Measurements from ENCODE around the gene SMIM31. TPM values are rescaled to one million over a fixed set of nuclear protein-coding genes. Genes with fewer than 3 reads are reported as not detected.

Gene SMIM31
- total RNA-seq, 1 experiment from 2014 or later, result 1.9 TPM

- Mint-ChIP-seq H3K27ac (ENCODE audit: unreplicated experiment) (no peak overlapping the region), H3K9me3 (ENCODE audit: low read depth, unreplicated experiment) (no peaks in the 10 kb centered on the region), H3K4me3 (ENCODE audit: low read depth, unreplicated experiment) (no peak overlapping the region), H3K27me3 (ENCODE audit: unreplicated experiment) (no peaks in the 10 kb centered on the region), H3K36me3 (ENCODE audit: insufficient read depth, unreplicated experiment) (no peaks in the 10 kb centered on the region), H3K4me1 (ENCODE audit: low read depth, unreplicated experiment) (no peaks in the 10 kb centered on the region)
- intact Hi-C loops (cut with micrococcal nuclease; ENCODE audit: unreplicated experiment), result no loop called here
- TF ChIP-seq CTCF (IDR thresholded peaks at IDR 0.05; ENCODE audit: unreplicated experiment), result no peak
- DNase-seq, result no peak
- BruUV-seq (replicated peaks), result no TSS peak
- CTCF ChIA-PET, result no interaction called here
Observed at GRCh38 chr4:164725066-164725465, 28.9 kb upstream of the SMIM31 start.

GRCh38 chr4:164730705-164731393 lies 23.1 kb upstream of the SMIM31 start:
- H3K9me3 Mint-ChIP-seq (ENCODE audit: low read depth, unreplicated experiment), result no peaks in the 10 kb centered on the region
- H3K27me3 Mint-ChIP-seq (ENCODE audit: unreplicated experiment), result no peaks in the 10 kb centered on the region
- H3K27ac Mint-ChIP-seq (ENCODE audit: unreplicated experiment), result no peak overlapping the region
- TF ChIP-seq CTCF (IDR thresholded peaks at IDR 0.05; ENCODE audit: unreplicated experiment), result no peak
- no peak overlapping the region for H3K4me3 Mint-ChIP-seq (ENCODE audit: low read depth, unreplicated experiment)
- CTCF ChIA-PET, result no interaction called here
- intact Hi-C loops (cut with micrococcal nuclease; ENCODE audit: unreplicated experiment), result loop anchor here (5.0 kb wide), 3 partner anchors 719 to 1174 kb away; no protein-coding TSS in a partner anchor
- H3K36me3 Mint-ChIP-seq (ENCODE audit: insufficient read depth, unreplicated experiment), result no peaks in the 10 kb centered on the region
- no TSS peak for BruUV-seq (replicated peaks)
- H3K4me1 Mint-ChIP-seq (ENCODE audit: low read depth, unreplicated experiment), result no peaks in the 10 kb centered on the region
- DNase-seq, result no peak

- H3K27ac Mint-ChIP-seq (ENCODE audit: unreplicated experiment), result no peak overlapping the region
- H3K36me3 Mint-ChIP-seq (ENCODE audit: insufficient read depth, unreplicated experiment), result no peaks in the 10 kb centered on the region
- DNase-seq, result peak; percentile 65
- intact Hi-C loops (cut with micrococcal nuclease; ENCODE audit: unreplicated experiment), result loop anchor here (5.0 kb wide), 3 partner anchors 720 to 1175 kb away; no protein-coding TSS in a partner anchor
- no peak overlapping the region for H3K4me3 Mint-ChIP-seq (ENCODE audit: low read depth, unreplicated experiment)
- H3K4me1 Mint-ChIP-seq (ENCODE audit: low read depth, unreplicated experiment), result no peaks in the 10 kb centered on the region
- no peaks in the 10 kb centered on the region for H3K9me3 Mint-ChIP-seq (ENCODE audit: low read depth, unreplicated experiment)
- CTCF ChIA-PET, result no interaction called here
- peak; percentile 53 for TF ChIP-seq CTCF (IDR thresholded peaks at IDR 0.05; ENCODE audit: unreplicated experiment)
- H3K27me3 Mint-ChIP-seq (ENCODE audit: unreplicated experiment), result no peaks in the 10 kb centered on the region
- no TSS peak for BruUV-seq (replicated peaks)
Observed at GRCh38 chr4:164731827-164732474, 22.0 kb upstream of the SMIM31 start.

- no peaks in the 10 kb centered on the region for H3K9me3 Mint-ChIP-seq (ENCODE audit: low read depth, unreplicated experiment)
- BruUV-seq (replicated peaks), result no TSS peak
- no peak for TF ChIP-seq CTCF (IDR thresholded peaks at IDR 0.05; ENCODE audit: unreplicated experiment)
- no peaks in the 10 kb centered on the region for H3K36me3 Mint-ChIP-seq (ENCODE audit: insufficient read depth, unreplicated experiment)
- no peak overlapping the region for H3K4me3 Mint-ChIP-seq (ENCODE audit: low read depth, unreplicated experiment)
- intact Hi-C loops (cut with micrococcal nuclease; ENCODE audit: unreplicated experiment), result loop anchor here (5.0 kb wide), 3 partner anchors 722 to 1177 kb away; no protein-coding TSS in a partner anchor
- H3K27me3 Mint-ChIP-seq (ENCODE audit: unreplicated experiment), result no peaks in the 10 kb centered on the region
- CTCF ChIA-PET, result no interaction called here
- no peak for DNase-seq
- H3K27ac Mint-ChIP-seq (ENCODE audit: unreplicated experiment), result no peak overlapping the region
- H3K4me1 Mint-ChIP-seq (ENCODE audit: low read depth, unreplicated experiment), result no peaks in the 10 kb centered on the region
Observed at GRCh38 chr4:164734484-164734883, 19.4 kb upstream of the SMIM31 start.

Measured in Calu3 (cell line).